ENCODE data around the gene FKBP14. TPM values are rescaled to one million over a fixed set of nuclear protein-coding genes. Genes with fewer than 3 reads are reported as not detected.

Gene FKBP14
- total and polyA plus RNA-seq, 12 donors = 2.0 to 35.0 (median 12.7) TPM

- Histone ChIP-seq H3K27me3 (no peaks in the 10 kb centered on the region), H3K4me3 (no peak overlapping the region), H3K9me3 (replicated peaks in 1 of 3) (no peaks in the 10 kb centered on the region), H3K27ac (no peak overlapping the region), H3K36me3 (replicated peaks in 1 of 2) (peaks cover 0 to 26% of the 10 kb centered on the region in 2 donors), H3K4me1 (replicated peaks in 1 of 2) (no peaks in the 10 kb centered on the region)
- DNase-seq = no peak
- TF ChIP-seq, protein P1, sequence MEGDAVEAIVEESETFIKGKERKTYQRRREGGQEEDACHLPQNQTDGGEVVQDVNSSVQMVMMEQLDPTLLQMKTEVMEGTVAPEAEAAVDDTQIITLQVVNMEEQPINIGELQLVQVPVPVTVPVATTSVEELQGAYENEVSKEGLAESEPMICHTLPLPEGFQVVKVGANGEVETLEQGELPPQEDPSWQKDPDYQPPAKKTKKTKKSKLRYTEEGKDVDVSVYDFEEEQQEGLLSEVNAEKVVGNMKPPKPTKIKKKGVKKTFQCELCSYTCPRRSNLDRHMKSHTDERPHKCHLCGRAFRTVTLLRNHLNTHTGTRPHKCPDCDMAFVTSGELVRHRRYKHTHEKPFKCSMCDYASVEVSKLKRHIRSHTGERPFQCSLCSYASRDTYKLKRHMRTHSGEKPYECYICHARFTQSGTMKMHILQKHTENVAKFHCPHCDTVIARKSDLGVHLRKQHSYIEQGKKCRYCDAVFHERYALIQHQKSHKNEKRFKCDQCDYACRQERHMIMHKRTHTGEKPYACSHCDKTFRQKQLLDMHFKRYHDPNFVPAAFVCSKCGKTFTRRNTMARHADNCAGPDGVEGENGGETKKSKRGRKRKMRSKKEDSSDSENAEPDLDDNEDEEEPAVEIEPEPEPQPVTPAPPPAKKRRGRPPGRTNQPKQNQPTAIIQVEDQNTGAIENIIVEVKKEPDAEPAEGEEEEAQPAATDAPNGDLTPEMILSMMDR (IDR thresholded peaks at IDR 0.05) = no peak
- no peak for TF ChIP-seq POLR2A (IDR thresholded peaks at IDR 0.05)
- 96 to 98% (median 98%) methylated on average over 3 of the region's 3 CpGs for WGBS, 4 donors
- intact Hi-C loops (cut with DNase I) = no loop called here
Measured at GRCh38 chr7:30053068-30053467, 26.6 kb upstream of the FKBP14 start.

DNA sequence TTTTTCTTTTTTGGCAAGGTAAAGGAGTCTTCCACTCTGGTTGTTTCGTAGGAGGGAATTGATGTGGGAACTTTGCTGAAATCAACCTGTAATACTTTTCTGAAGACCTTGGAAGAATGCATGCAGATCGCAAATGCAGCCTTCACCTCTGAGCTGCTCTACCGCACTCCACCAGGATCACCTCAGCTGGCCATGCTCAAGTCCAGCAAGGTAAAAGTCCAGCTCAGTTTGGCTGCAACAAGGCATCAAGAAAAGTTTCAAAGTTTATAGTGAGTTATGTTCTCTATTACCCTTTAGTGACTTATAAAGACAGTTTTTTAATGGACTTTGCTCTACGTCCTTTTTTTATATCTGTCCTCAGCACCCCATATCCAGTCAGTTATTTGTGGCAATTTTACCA is 22.7 kb upstream of the FKBP14 start:
- Histone ChIP-seq H3K9me3 (replicated peaks in 1 of 3) (no peaks in the 10 kb centered on the region), H3K4me1 (replicated peaks in 1 of 2) (no peaks in the 10 kb centered on the region), H3K27ac (no peak overlapping the region), H3K36me3 (replicated peaks in 1 of 2) (peaks cover 0 to 28% of the 10 kb centered on the region in 2 donors), H3K27me3 (no peaks in the 10 kb centered on the region), H3K4me3 (no peak overlapping the region)
- TF ChIP-seq, protein P1 (IDR thresholded peaks at IDR 0.05) = no peak
- intact Hi-C loops (cut with DNase I) = no loop called here
- WGBS, 4 donors = 89 to 95% (median 94%) methylated on average over 4 of the region's 4 CpGs
- no peak for DNase-seq

GRCh38 chr7:30048582-30048981 is 22.1 kb upstream of the FKBP14 start:
- intact Hi-C loops (cut with DNase I) = no loop called here
- Histone ChIP-seq H3K27me3 (no peaks in the 10 kb centered on the region), H3K4me1 (replicated peaks in 1 of 2) (no peaks in the 10 kb centered on the region), H3K36me3 (replicated peaks in 1 of 2) (peaks cover 0 to 28% of the 10 kb centered on the region in 2 donors), H3K9me3 (replicated peaks in 1 of 3) (no peaks in the 10 kb centered on the region), H3K4me3 (no peak overlapping the region), H3K27ac (no peak overlapping the region)
- 87 to 93% (median 89%) methylated on average over 2 of the region's 2 CpGs for WGBS, 4 donors
- TF ChIP-seq, protein P1 (IDR thresholded peaks at IDR 0.05) = no peak
- no peak for TF ChIP-seq POLR2A (IDR thresholded peaks at IDR 0.05)
- no peak for DNase-seq

DNA sequence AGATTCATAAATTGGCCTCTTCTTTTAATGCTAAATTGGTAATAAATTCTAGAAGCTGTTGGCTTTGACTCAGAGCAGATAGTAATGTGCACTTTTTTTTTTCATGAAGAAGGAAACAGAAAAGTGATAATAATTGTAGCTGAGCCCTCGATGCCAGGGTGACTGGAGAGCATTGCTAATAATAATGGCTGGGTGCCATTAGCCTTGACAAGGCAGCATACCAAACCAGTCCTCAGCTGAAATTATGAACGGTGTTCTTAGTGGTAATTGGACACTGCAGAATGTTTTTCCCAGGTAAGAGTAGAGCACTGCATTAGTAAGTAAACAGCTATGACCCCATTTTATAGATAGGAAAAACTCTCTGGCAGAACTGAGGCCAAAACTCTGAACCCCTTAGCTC is 20.6 kb upstream of the FKBP14 start:
- Histone ChIP-seq H3K9me3 (replicated peaks in 1 of 3) (no peaks in the 10 kb centered on the region), H3K36me3 (replicated peaks in 1 of 2) (peaks cover 0 to 28% of the 10 kb centered on the region in 2 donors), H3K4me3 (no peak overlapping the region), H3K4me1 (replicated peaks in 1 of 2) (no peaks in the 10 kb centered on the region), H3K27ac (no peak overlapping the region), H3K27me3 (no peaks in the 10 kb centered on the region)
- 32 to 53% (median 49%) methylated on average over 2 of the region's 2 CpGs for WGBS, 4 donors
- TF ChIP-seq, protein P1 (IDR thresholded peaks at IDR 0.05) = no peak
- intact Hi-C loops (cut with DNase I) = no loop called here
- peak in 2 of 7 donors; percentile 19 to 21 for DNase-seq

Data from adrenal gland (tissue), 12 donors.